GM18499 (cell line): Measurements from ENCODE around the gene HIRIP3.
"Not testable (repeated sequence)": the region's sequence is repeated elsewhere in the genome, so short reads cannot be mapped to it uniquely, and the experiment has no call there.

Experiments
- ATAC-seq: cut with Tn5 transposase; IDR thresholded peaks from one replicate; pipeline ENCODE4 v1.9.1; 2021; ENCODE audit warnings: moderate number of reproducible peaks; ENCODE audit not compliant: insufficient read depth, unreplicated experiment

Gene HIRIP3

GRCh38 chr16:29995324-29995910, at the start of gene HIRIP3:
Gene HIRIP3, minus strand, starts transcription at chr16:29995617. Its CDS starts 12 bp downstream, at chr16:29995605.
- ATAC-seq = peak; percentile 25

- ATAC-seq = no peak
Observed at GRCh38 chr16:30041841-30042240, 46.4 kb upstream of the HIRIP3 start.

GRCh38 chr16:30040690-30041089, 45.3 kb upstream of the HIRIP3 start:
- ATAC-seq = not testable (repeated sequence)

GRCh38 chr16:30040221-30040620, 44.8 kb upstream of the HIRIP3 start:
- ATAC-seq = no peak

- ATAC-seq = no peak
Observed at GRCh38 chr16:30033270-30033669, 37.9 kb upstream of the HIRIP3 start.

- ATAC-seq = no peak
Observed at GRCh38 chr16:30032083-30032819, 36.8 kb upstream of the HIRIP3 start.

GRCh38 chr16:30031477-30031918, 36.1 kb upstream of the HIRIP3 start:
- ATAC-seq = no peak

- ATAC-seq = no peak
Observed at GRCh38 chr16:30030841-30031413, 35.5 kb upstream of the HIRIP3 start, which contains the start of gene TLCD3B. Gene TLCD3B, minus strand, starts transcription at chr16:30031271. Its CDS starts 744 bp downstream, at chr16:30030527.

- ATAC-seq = no peak
Observed at GRCh38 chr16:30030011-30030685, 34.7 kb upstream of the HIRIP3 start.

- ATAC-seq = no peak
Observed at GRCh38 chr16:30028438-30029076, 33.1 kb upstream of the HIRIP3 start.

- ATAC-seq = no peak
Observed at GRCh38 chr16:30027588-30028437, 32.4 kb upstream of the HIRIP3 start.

GRCh38 chr16:30026449-30026848, 31.0 kb upstream of the HIRIP3 start:
- no peak for ATAC-seq

GRCh38 chr16:30025574-30025973, 30.2 kb upstream of the HIRIP3 start:
- no peak for ATAC-seq

- no peak for ATAC-seq
Observed at GRCh38 chr16:30025156-30025555, 29.7 kb upstream of the HIRIP3 start.

- ATAC-seq = no peak
Observed at GRCh38 chr16:30024451-30024850, 29.0 kb upstream of the HIRIP3 start.

- no peak for ATAC-seq
Observed at GRCh38 chr16:30023586-30023985, 28.2 kb upstream of the HIRIP3 start.

GRCh38 chr16:30022887-30023286, 27.5 kb upstream of the HIRIP3 start, which contains the start of gene C16orf92:
Gene C16orf92, plus strand, starts transcription at chr16:30023198. Its CDS starts 143 bp downstream, at chr16:30023341.
- no peak for ATAC-seq

GRCh38 chr16:30018731-30019158, 23.3 kb upstream of the HIRIP3 start:
- ATAC-seq = no peak

- not testable (repeated sequence) for ATAC-seq
Observed at GRCh38 chr16:30017937-30018336, 22.5 kb upstream of the HIRIP3 start.
